CD14-positive monocyte (primary cell): ENCODE data around the gene PTPRN2. TPM values are rescaled to one million over a fixed set of nuclear protein-coding genes. Genes with fewer than 3 reads are reported as not detected.

Experiments
- DNase-seq, 3 donors: peaks; one replicate each; pipeline ENCODE4 v3.0.0-alpha.2; 2011 to 2022
- H2AFZ ChIP-seq: 2 replicates; pipeline ENCODE4 v1.6.0; 2012; ENCODE audit warnings: mild to moderate bottlenecking, low read depth, low read length, inconsistent platforms; ENCODE audit not compliant: insufficient read depth, poor library complexity, severe bottlenecking
- H3K27ac ChIP-seq, 2 donors: 1 replicate in 1 of 2; 2 replicates in 1 of 2; pipeline ENCODE4 v1.5.1; 2012 to 2013; ENCODE audit warnings: low read length in 2 of 2, control low read depth in 1 of 2, inconsistent platforms in 1 of 2, low read depth in 1 of 2, mild to moderate bottlenecking in 1 of 2
- H3K27me3 ChIP-seq, 2 donors: one replicate each; pipeline versions ENCODE4 v1.6.0 to v1.6.1; 2011 to 2013; ENCODE audit warnings: low read length in 2 of 2; ENCODE audit not compliant: control insufficient read depth in 2 of 2, insufficient read depth in 2 of 2
- H3K36me3 ChIP-seq, 2 donors: replicated peaks in 1 of 2; 1 replicate in 1 of 2; 2 replicates in 1 of 2; pipeline versions ENCODE4 v1.5.1 to v1.6.1; 2012 to 2013; ENCODE audit warnings: low read length in 2 of 2, control low read depth in 1 of 2, inconsistent platforms in 1 of 2, mild to moderate bottlenecking in 1 of 2; ENCODE audit not compliant: insufficient read depth in 2 of 2, control insufficient read depth in 1 of 2
- H3K4me1 ChIP-seq, 2 donors: 1 replicate in 1 of 2; 2 replicates in 1 of 2; pipeline versions ENCODE4 v1.5.1 to v1.6.1; 2012 to 2013; ENCODE audit warnings: low read length in 2 of 2, control low read depth in 1 of 2, inconsistent platforms in 1 of 2, mild to moderate bottlenecking in 1 of 2, moderate library complexity in 1 of 2; ENCODE audit not compliant: insufficient read depth in 2 of 2, control insufficient read depth in 1 of 2
- H3K4me2 ChIP-seq: replicated peaks from 2 replicates; pipeline ENCODE3; 2012; ENCODE audit warnings: low read length, moderate library complexity, mild to moderate bottlenecking; ENCODE audit not compliant: poor library complexity, severe bottlenecking; ENCODE audit errors: extremely low read depth
- H3K4me3 ChIP-seq, 3 experiments: fragments of 200-600 bp in 1 of 3; sonication (generic) in 1 of 3; replicated peaks in 1 of 3; 1 replicate in 2 of 3; 2 replicates in 1 of 3; pipeline ENCODE4 v1.5.1; 2011 to 2013; ENCODE audit warnings: low read length in 3 of 3, mild to moderate bottlenecking in 3 of 3, control low read depth in 2 of 3, low read depth in 2 of 3, inconsistent platforms in 1 of 3, moderate library complexity in 1 of 3
- H3K79me2 ChIP-seq: 2 replicates; pipeline ENCODE4 v1.6.0; 2012; ENCODE audit warnings: mild to moderate bottlenecking, control low read depth, inconsistent platforms, low read length, moderate library complexity; ENCODE audit not compliant: insufficient read depth
- H3K9ac ChIP-seq: 2 replicates; pipeline ENCODE4 v1.6.0; 2017; ENCODE audit warnings: low read length, mild to moderate bottlenecking; ENCODE audit not compliant: insufficient read depth, poor library complexity, severe bottlenecking
- H3K9me3 ChIP-seq, 2 donors: replicated peaks in 1 of 2; 1 replicate in 1 of 2; 2 replicates in 1 of 2; pipeline versions ENCODE4 v1.5.1 to v1.6.1; 2012 to 2013; ENCODE audit warnings: low read length in 2 of 2, control low read depth in 1 of 2; ENCODE audit not compliant: control insufficient read depth in 1 of 2, insufficient read depth in 1 of 2
- H4K20me1 ChIP-seq: 2 replicates; pipeline ENCODE4 v1.6.0; 2012; ENCODE audit warnings: mild to moderate bottlenecking, low read length, control low read depth, moderate library complexity; ENCODE audit not compliant: insufficient read depth
- H3K27ac Mint-ChIP-seq, 7 donors: one replicate each; pipeline ENCODE4 v1.8.0; 2020; ENCODE audit warnings: mild to moderate bottlenecking in 7 of 7, mixed read lengths in 7 of 7, moderate library complexity in 6 of 7, inconsistent platforms in 2 of 7
- H3K27me3 Mint-ChIP-seq, 3 donors: one replicate each; pipeline ENCODE4 v1.8.0; 2021 to 2022; ENCODE audit warnings: low read depth in 3 of 3, mild to moderate bottlenecking in 3 of 3, mixed read lengths in 3 of 3, moderate library complexity in 3 of 3, inconsistent platforms in 1 of 3
- H3K36me3 Mint-ChIP-seq, 2 donors: one replicate each; pipeline ENCODE4 v1.8.0; 2020; ENCODE audit warnings: mixed read lengths in 2 of 2, inconsistent platforms in 1 of 2, mild to moderate bottlenecking in 1 of 2
- H3K4me1 Mint-ChIP-seq: one replicate; pipeline ENCODE4 v1.8.0; 2020; ENCODE audit warnings: mild to moderate bottlenecking, mixed read lengths
- H3K4me3 Mint-ChIP-seq, 2 donors: one replicate each; pipeline ENCODE4 v1.8.0; 2020; ENCODE audit warnings: mild to moderate bottlenecking in 2 of 2, mixed read lengths in 2 of 2, moderate library complexity in 1 of 2
- H3K9me3 Mint-ChIP-seq, 7 donors: one replicate each; pipeline ENCODE4 v1.8.0; 2020 to 2022; ENCODE audit warnings: mixed read lengths in 7 of 7, mild to moderate bottlenecking in 6 of 7, moderate library complexity in 6 of 7, inconsistent platforms in 2 of 7
- WGBS: methylation state at CpG from one replicate; pipeline ENCODE4 v1.1.5; 2013; ENCODE audit warnings: missing lambda C conversion rate; ENCODE audit not compliant: insufficient coverage; 5-methylcytosine and 5-hydroxymethylcytosine counted together
- intact Hi-C, 2 donors: fragments of 100-400 bp; cut with micrococcal nuclease; formaldehyde crosslinking; loops; one replicate each; pipeline versions ENCODE4 v1.15.0 to v1.15.1; 2023
- polyA plus RNA-seq, 3 donors: library from polyadenylated mRNA; depleted of rRNA in 1 of 3; unstranded in 2 of 3; stranded (reverse) in 1 of 3; fragments of 300-500 nt in 2 of 3; fragments of >200 nt in 1 of 3; fragmentation: Illumina TruSeq in 2 of 3; gene quantifications; 1 replicate in 2 of 3; 2 replicates in 1 of 3; pipeline ENCODE4 v1.2.3, GENCODE V29; 2012 to 2021
- TF ChIP-seq, protein P1 (sequence below): fragments of 200-600 bp; IDR thresholded peaks from one replicate; pipeline ENCODE4 v1.8.0; 2022; ENCODE audit warnings: antibody characterized with exemption, mild to moderate bottlenecking

The PTPRN2 gene
- polyA plus RNA-seq, 3 donors = 0.25 to 1.4 (median 0.97) TPM

DNA sequence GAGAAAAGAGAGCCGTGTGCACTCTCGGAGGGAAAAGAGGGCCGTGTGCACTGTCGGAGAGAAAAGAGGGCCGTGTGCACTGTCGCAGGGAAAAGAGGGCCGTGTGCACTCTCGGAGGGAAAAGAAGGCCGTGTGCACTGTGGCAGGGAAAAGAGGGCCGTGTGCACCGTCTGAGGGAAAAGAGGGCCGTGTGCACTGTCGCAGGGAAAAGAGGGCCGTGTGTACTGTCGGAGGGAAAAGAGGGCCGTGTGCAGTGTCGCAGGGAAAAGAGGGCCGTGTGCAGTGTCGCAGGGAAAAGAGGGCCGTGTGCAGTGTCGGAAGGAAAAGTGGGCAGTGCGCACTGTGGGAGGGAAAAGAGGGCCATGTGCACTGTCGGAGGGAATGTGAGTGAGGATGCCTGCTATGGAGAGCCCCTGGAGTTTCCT, 1062.1 kb downstream of the PTPRN2 start:
- Mint-ChIP-seq H3K27me3 (peaks cover 6 to 13% (median 8%) of the 10 kb centered on the region in 3 donors), H3K27ac (no peak overlapping the region), H3K4me1 (no peaks in the 10 kb centered on the region), H3K36me3 (no peaks in the 10 kb centered on the region), H3K4me3 (no peak overlapping the region), H3K9me3 (peaks cover 0 to 1% (median 0%) of the 10 kb centered on the region in 7 donors)
- H3K27ac ChIP-seq = no peak overlapping the region
- TF ChIP-seq, protein P1, sequence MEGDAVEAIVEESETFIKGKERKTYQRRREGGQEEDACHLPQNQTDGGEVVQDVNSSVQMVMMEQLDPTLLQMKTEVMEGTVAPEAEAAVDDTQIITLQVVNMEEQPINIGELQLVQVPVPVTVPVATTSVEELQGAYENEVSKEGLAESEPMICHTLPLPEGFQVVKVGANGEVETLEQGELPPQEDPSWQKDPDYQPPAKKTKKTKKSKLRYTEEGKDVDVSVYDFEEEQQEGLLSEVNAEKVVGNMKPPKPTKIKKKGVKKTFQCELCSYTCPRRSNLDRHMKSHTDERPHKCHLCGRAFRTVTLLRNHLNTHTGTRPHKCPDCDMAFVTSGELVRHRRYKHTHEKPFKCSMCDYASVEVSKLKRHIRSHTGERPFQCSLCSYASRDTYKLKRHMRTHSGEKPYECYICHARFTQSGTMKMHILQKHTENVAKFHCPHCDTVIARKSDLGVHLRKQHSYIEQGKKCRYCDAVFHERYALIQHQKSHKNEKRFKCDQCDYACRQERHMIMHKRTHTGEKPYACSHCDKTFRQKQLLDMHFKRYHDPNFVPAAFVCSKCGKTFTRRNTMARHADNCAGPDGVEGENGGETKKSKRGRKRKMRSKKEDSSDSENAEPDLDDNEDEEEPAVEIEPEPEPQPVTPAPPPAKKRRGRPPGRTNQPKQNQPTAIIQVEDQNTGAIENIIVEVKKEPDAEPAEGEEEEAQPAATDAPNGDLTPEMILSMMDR = no peak
- no peak overlapping the region for H3K4me3 ChIP-seq
- H3K27me3 ChIP-seq = no peaks in the 10 kb centered on the region
- no peaks in the 10 kb centered on the region for H3K4me1 ChIP-seq
- H2AFZ ChIP-seq = no peak overlapping the region
- H3K9ac ChIP-seq = no peak overlapping the region
- 91% methylated on average over 21 of the region's 23 CpGs for WGBS
- no peak for DNase-seq
- no peaks in the 10 kb centered on the region for H3K9me3 ChIP-seq
- no peaks in the 10 kb centered on the region for H3K79me2 ChIP-seq
- no peak overlapping the region for H3K4me2 ChIP-seq
- no peaks in the 10 kb centered on the region for H4K20me1 ChIP-seq
- no peaks in the 10 kb centered on the region for H3K36me3 ChIP-seq
- intact Hi-C loops = no loop called here

DNA sequence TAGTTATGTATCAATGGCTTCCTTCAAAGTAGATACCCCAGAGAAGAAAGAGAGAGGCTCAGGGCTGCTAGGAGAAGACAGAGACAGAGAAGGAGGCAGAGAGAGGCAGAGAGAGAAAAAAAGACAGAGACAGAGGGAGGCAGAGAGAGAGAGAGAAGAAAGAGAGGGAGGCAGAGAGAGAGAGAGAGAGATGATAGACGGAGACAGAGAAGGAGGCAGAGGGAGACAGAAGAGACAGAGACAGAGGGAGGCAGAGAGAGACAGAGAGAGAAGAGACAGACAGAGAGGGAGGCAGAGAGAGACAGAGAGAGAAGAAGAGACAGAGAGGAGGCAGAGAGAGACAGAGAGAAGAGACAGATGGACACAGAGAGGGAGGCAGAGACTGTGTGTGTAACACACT, 1062.9 kb downstream of the PTPRN2 start:
- Histone ChIP-seq H2AFZ (no peak overlapping the region), H3K27ac (no peak overlapping the region), H3K4me2 (no peak overlapping the region), H3K27me3 (no peaks in the 10 kb centered on the region), H3K36me3 (no peaks in the 10 kb centered on the region), H4K20me1 (no peaks in the 10 kb centered on the region), H3K4me1 (no peaks in the 10 kb centered on the region), H3K9ac (no peak overlapping the region), H3K79me2 (no peaks in the 10 kb centered on the region), H3K4me3 (no peak overlapping the region), H3K9me3 (no peaks in the 10 kb centered on the region)
- Mint-ChIP-seq H3K9me3 (no peaks in the 10 kb centered on the region), H3K4me3 (no peak overlapping the region), H3K36me3 (no peaks in the 10 kb centered on the region), H3K4me1 (no peaks in the 10 kb centered on the region), H3K27ac (peak overlapping the region in 1 of 7 donors; percentile 4), H3K27me3 (peaks cover 4 to 11% (median 9%) of the 10 kb centered on the region in 3 donors)
- DNase-seq = no peak
- WGBS = 94% methylated on average over 1 of the region's 1 CpG
- TF ChIP-seq, protein P1 = no peak
- intact Hi-C loops = no loop called here
